ENCODE measurements around the gene OR6C75.
"Not testable (repeated sequence)": the region's sequence is repeated elsewhere in the genome, so short reads cannot be mapped to it uniquely, and the experiment has no call there.

OR6C75 gene

GRCh38 chr12:55413498-55414388, 51.0 kb downstream of the OR6C75 start:
- H4K20me1 ChIP-seq (ENCODE audit: insufficient read depth, low read length); H3K79me2 ChIP-seq (ENCODE audit: low read length); H3K4me2 ChIP-seq (ENCODE audit: low read depth, low read length); H3K27ac ChIP-seq (ENCODE audit: low read length); H3K36me3 ChIP-seq (replicated peaks; ENCODE audit: insufficient read depth, low read length); H3K9me2 ChIP-seq (replicated peaks; ENCODE audit: insufficient read depth, low read length); H3K9ac ChIP-seq (ENCODE audit: low read length); H2AFZ ChIP-seq (ENCODE audit: low read length); H3K4me3 ChIP-seq (ENCODE audit: low read length); H3F3A ChIP-seq (ENCODE audit: insufficient read depth, low read length); DNase-seq; H3K9me3 ChIP-seq (replicated peaks; ENCODE audit: insufficient read depth, low read length); H3K4me1 ChIP-seq (ENCODE audit: low read length); H3K27me3 ChIP-seq (replicated peaks; ENCODE audit: insufficient read depth, low read length): not testable (repeated sequence)

- not testable (repeated sequence) for H3K4me1 ChIP-seq (ENCODE audit: low read length); H4K20me1 ChIP-seq (ENCODE audit: insufficient read depth, low read length); H3K4me3 ChIP-seq (ENCODE audit: low read length); H3K9ac ChIP-seq (ENCODE audit: low read length); H3K36me3 ChIP-seq (replicated peaks; ENCODE audit: insufficient read depth, low read length); H3K9me3 ChIP-seq (replicated peaks; ENCODE audit: insufficient read depth, low read length); H3K4me2 ChIP-seq (ENCODE audit: low read depth, low read length); DNase-seq; H3F3A ChIP-seq (ENCODE audit: insufficient read depth, low read length); H3K27ac ChIP-seq (ENCODE audit: low read length); H3K9me2 ChIP-seq (replicated peaks; ENCODE audit: insufficient read depth, low read length); H3K27me3 ChIP-seq (replicated peaks; ENCODE audit: insufficient read depth, low read length); H2AFZ ChIP-seq (ENCODE audit: low read length); H3K79me2 ChIP-seq (ENCODE audit: low read length)
Measured at GRCh38 chr12:55414396-55414823, 51.6 kb downstream of the OR6C75 start.

GRCh38 chr12:55414889-55415288, 52.1 kb downstream of the OR6C75 start:
- H3F3A ChIP-seq (ENCODE audit: insufficient read depth, low read length); H3K27me3 ChIP-seq (replicated peaks; ENCODE audit: insufficient read depth, low read length); H3K79me2 ChIP-seq (ENCODE audit: low read length); H3K4me3 ChIP-seq (ENCODE audit: low read length); H2AFZ ChIP-seq (ENCODE audit: low read length); DNase-seq; H3K4me1 ChIP-seq (ENCODE audit: low read length); H3K9ac ChIP-seq (ENCODE audit: low read length); H4K20me1 ChIP-seq (ENCODE audit: insufficient read depth, low read length); H3K27ac ChIP-seq (ENCODE audit: low read length); H3K36me3 ChIP-seq (replicated peaks; ENCODE audit: insufficient read depth, low read length); H3K9me3 ChIP-seq (replicated peaks; ENCODE audit: insufficient read depth, low read length); H3K9me2 ChIP-seq (replicated peaks; ENCODE audit: insufficient read depth, low read length): not testable (repeated sequence)
- H3K4me2 ChIP-seq (ENCODE audit: low read depth, low read length) = peak overlapping the region; percentile 37; the same call in 1 of the 2 replicates

- 0 out of 2 replicates have a peak, but pooled peaks cover 2% of the 10 kb centered on the region for H3K9me2 ChIP-seq (replicated peaks; ENCODE audit: insufficient read depth, low read length)
- no peaks in the 10 kb centered on the region for H3K9me3 ChIP-seq (replicated peaks; ENCODE audit: insufficient read depth, low read length)
- H3K4me2 ChIP-seq (ENCODE audit: low read depth, low read length) = no peak overlapping the region
- TF ChIP-seq EZH2 (optimal IDR thresholded peaks at IDR 0.05; ENCODE audit: low read depth, low read length) = no peak
- no peak for TF ChIP-seq EZH2phosphoT487 (IDR thresholded peaks at IDR 0.05; ENCODE audit: low read length)
- no peak for TF ChIP-seq CTCF (IDR thresholded peaks at IDR 0.05; ENCODE audit: low read length)
- H3K79me2 ChIP-seq (ENCODE audit: low read length) = no peaks in the 10 kb centered on the region
- H3K4me1 ChIP-seq (ENCODE audit: low read length) = no peaks in the 10 kb centered on the region
- H3K4me3 ChIP-seq (ENCODE audit: low read length) = no peak overlapping the region
- no peak overlapping the region for H3K27ac ChIP-seq (ENCODE audit: low read length)
- H3K27me3 ChIP-seq (replicated peaks; ENCODE audit: insufficient read depth, low read length) = no peaks in the 10 kb centered on the region
- no peak for DNase-seq
- H4K20me1 ChIP-seq (ENCODE audit: insufficient read depth, low read length) = no peaks in the 10 kb centered on the region
- no peak overlapping the region for H3K9ac ChIP-seq (ENCODE audit: low read length)
- H3F3A ChIP-seq (ENCODE audit: insufficient read depth, low read length) = no peaks in the 10 kb centered on the region
- H2AFZ ChIP-seq (ENCODE audit: low read length) = no peak overlapping the region
- no peaks in the 10 kb centered on the region for H3K36me3 ChIP-seq (replicated peaks; ENCODE audit: insufficient read depth, low read length)
Measured at GRCh38 chr12:55416961-55417360, 54.2 kb downstream of the OR6C75 start.
